NCI-H2107 treated with DMSO at 0.1 percent for 48 hours (cell line): ENCODE data around the gene ASF1B.
"Not testable (repeated sequence)": the region's sequence is repeated elsewhere in the genome, so short reads cannot be mapped to it uniquely, and the experiment has no call there.

Experiments used
- DNase-seq: peaks from one replicate; lab custom pipeline; 2025; ENCODE audit not compliant: unreplicated experiment; lab: John Stamatoyannopoulos, UW

ASF1B gene

GRCh38 chr19:14160017-14160703, 23.8 kb upstream of the ASF1B start:
- DNase-seq: no peak

GRCh38 chr19:14159059-14159458, 22.7 kb upstream of the ASF1B start:
- DNase-seq: no peak

DNA sequence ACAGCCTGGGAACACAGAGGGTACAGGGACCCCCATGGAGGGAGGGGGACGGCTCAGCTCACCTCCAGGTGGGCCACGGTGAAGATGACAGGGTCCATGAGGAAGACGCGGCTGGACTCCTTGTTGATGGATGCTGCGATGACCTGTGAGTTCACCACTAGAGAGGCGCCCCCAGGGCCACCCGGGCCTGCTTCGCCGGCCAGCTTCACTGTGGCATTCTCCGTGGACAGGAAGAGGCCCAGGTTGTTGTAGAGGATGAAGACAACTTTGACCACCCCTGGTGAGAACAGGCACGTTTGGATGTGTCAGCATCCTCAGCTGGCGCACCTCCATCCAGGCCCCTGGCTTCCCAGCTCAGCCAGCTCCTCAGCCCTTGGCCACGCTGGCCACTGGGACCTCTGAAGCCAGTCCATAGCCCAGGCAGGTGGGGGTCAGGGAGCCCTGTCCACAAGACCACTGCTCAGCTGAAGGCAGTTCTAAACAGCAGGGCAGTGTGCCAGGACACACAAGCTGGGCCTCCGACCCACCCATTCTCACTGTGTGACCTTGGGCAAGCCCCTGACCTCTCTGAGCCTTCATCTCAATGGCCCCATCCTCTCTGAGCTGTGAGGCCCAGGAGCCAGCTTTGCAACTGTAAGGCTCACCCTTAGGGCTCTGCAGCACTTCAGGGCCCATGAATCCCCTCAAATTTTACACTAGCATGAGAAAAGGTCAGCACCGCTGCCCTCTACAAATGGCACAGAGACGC, 22.1 kb upstream of the ASF1B start:
- DNase-seq: no peak

DNA sequence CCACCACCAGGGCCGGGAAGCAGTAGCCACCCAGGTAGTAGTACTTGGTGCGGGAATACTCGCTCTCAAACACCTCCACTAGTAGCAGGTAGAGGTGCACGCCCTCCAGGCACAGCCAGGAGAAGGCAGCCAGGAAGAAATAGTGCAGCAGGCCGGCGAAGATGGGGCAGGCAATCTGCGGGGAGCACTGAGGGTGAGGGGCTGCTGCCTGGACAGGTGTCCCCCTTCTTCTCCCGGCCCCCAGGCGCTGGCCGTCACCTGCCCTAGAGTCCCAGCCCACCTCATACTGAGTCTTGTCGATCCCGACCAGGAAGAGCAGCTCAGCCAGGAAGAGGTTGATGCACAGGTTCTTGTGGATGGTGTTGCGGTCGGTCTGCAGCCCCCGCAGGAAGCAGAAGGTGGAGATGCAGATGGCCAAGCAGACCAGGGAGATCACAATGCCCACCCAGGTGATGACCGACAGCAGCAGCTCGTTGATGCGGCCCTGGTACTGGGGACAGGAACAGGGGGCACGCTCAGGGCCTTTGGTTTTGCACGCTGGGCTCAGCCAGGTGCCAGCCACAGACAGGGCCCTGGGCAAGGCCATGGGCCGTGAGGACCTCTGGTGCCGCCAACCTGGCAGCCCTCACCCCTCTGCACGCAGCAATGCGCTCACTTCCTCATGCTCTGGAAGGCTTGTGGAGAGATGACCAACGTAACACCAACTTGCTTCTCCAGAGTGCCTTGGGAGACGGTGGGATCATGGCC, 20.8 kb upstream of the ASF1B start:
- DNase-seq: no peak

DNA sequence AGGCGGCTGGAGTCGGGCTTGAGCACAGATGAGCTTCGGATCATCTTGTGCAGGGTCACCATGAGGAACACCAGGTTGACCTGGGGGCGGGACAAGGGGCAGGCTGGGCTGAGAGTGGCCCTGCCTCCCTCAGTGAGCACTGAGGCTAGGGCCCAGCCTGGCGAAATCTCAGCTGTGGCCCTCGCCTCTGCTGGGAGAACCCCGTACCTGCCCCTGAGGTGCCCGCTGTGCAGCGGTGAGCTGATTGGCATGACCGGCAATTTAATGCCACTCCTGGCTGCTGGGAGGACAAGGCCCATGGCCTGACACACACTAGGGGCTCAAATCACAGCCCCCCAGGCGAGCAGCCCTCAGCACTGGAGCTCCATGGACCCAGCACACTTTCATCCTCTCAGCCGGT, 19.7 kb upstream of the ASF1B start:
- DNase-seq: no peak

GRCh38 chr19:14155371-14155770, 19.0 kb upstream of the ASF1B start:
- DNase-seq: no peak

DNA sequence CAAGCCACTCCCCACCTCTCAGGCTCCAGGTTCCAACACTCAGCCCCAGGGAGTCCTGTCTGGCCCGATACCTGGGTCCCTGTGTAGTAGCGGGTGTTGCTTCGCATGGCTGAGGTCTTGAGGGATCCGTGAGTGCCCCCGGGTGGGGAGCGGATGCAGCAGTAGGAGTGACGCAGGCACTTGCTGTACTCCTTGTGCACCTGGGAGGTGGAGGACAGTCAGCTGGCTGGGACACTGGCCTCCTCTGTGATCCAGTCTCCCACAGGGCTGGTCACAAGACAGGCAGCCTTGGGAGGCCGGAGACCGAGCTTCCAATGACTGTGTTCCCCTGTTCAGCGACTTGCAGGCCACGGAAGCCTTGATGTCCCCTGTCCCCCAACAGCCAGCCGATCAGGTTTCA, 16.3 kb upstream of the ASF1B start:
- DNase-seq: no peak

GRCh38 chr19:14150770-14151661, 14.6 kb upstream of the ASF1B start:
- DNase-seq: no peak

GRCh38 chr19:14150041-14150769, 13.8 kb upstream of the ASF1B start:
- DNase-seq: no peak

GRCh38 chr19:14149509-14149994, 13.2 kb upstream of the ASF1B start:
- no peak for DNase-seq

DNA sequence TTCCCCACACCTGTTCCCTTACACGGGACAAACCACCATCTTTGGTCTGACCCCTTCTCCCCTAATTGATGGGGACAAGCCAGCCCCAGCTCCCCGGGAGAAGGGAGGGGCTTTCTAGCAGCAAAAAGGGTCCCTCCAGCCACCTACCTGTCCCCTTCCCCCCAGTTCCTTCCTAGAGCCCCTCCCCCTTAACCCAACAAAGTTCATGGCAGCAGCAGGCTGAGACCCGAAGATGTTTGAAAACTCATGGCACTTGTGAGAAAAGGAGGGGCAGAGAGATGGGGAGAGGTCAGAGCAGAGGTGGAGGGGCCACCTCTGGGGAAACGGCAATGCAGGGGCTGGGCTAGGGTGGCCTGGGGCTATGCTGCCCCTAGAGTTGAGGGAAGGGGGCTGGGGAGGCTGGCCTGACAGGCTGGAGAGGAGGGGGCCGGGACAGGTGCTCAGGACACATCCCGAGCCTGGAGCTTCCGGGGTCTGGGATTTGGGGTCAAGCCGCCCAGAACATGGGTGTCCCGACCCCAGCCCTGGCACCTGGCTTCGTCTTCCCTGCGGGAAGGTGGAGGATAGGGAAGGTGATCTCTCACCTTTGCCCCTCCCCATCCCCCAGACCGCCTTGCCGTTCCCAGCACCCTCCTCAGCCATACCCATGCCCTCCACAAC, 12.5 kb upstream of the ASF1B start:
- DNase-seq: no peak

- no peak for DNase-seq
Observed at GRCh38 chr19:14147797-14148605, 11.6 kb upstream of the ASF1B start.

- no peak for DNase-seq
Observed at GRCh38 chr19:14146789-14147216, 10.4 kb upstream of the ASF1B start.

DNA sequence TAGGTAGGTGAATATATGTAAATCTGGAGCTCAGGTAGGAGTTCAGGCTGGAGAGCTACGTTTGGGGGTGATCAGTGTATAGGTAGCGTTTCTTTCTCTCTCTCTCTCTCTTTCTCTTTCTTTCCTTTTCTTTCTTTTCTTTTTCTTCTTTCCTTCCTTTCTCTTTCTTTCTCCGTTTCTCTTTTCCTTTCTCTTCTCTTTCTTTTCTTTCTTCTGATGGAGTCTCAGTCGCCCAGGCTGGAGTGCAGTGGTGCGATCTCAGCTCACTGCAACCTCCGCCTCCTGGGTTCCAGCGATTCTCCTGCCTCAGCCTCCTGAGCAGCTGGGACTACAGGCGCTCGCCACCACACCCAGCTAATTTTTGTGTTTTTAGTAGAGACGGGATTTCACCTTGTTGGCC, 9.8 kb upstream of the ASF1B start:
- DNase-seq: not testable (repeated sequence)

GRCh38 chr19:14145381-14145780, 9.0 kb upstream of the ASF1B start:
- DNase-seq: no peak

DNA sequence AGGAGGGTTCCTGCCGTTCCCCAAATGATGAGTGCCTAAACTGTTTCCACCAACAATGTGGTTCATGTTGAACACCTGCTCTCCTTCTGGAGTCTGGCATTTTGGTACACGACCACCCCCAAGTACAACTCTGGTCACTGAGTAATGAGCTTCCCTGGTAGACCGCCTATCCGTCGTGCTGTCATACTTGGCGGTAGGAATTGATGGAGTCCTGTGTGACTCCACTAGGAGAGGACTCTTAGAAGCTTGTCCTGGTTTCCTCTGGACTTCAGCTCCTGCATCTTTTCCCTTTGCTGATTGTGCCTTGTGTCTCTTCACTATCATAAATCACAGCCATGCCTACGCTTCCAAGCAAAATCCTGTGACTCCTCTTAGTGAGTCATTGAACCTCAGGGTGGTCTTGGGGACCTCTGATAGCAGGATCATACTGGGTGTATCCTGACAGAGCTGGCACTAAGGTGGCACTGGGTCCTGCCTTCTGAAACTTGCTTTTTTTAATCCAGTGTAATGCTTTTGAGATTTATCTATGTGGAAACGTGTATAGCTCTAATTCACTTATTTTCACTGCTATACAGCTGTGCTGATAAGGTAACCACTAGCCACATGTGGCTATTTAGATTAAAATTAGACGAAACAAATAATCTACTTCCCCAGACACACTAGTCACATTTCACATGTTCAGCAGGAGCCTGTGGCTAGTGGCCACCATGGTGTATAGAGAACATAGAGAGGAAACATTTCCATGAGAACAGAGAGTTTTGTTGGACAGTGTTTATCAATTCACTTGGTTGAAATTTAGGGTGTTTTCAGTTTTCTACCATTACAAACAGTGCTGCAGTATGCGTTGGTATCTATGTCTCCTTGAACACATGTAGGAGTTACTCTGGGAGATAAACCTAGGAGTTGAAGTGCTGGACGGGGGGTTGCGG, 6.1 kb upstream of the ASF1B start:
- no peak for DNase-seq

GRCh38 chr19:14141041-14141440, 4.7 kb upstream of the ASF1B start:
- DNase-seq: no peak

- no peak for DNase-seq
Observed at GRCh38 chr19:14139944-14140343, 3.6 kb upstream of the ASF1B start.
